Natural killer cell (primary cell): ENCODE data around the gene PDHX. TPM values are rescaled to one million over a fixed set of nuclear protein-coding genes. Genes with fewer than 3 reads are reported as not detected.

Experiments
- ATAC-seq, 3 donors: fragments of 150-1000 bp in 2 of 3; fragments of 200-7000 bp in 1 of 3; cut with Tn5 transposase; 1 replicate in 1 of 3; 2 replicates in 2 of 3; pipeline ENCODE4 v1.10.0; 2021; ENCODE audit warnings: mild to moderate bottlenecking in 2 of 3, moderate library complexity in 2 of 3
- DNase-seq, 2 donors: peaks; one replicate each; pipeline versions ENCODE4 v3.0.0 to v3.0.0-alpha.2; 2013 to 2021; ENCODE audit warnings: mixed read lengths in 1 of 2
- H3K27ac ChIP-seq: one replicate; pipeline ENCODE4 v1.5.1; 2013; ENCODE audit warnings: mild to moderate bottlenecking, low read length
- H3K27me3 ChIP-seq: one replicate; pipeline ENCODE4 v1.6.1; 2013; ENCODE audit warnings: low read length; ENCODE audit not compliant: control insufficient read depth, insufficient read depth
- H3K36me3 ChIP-seq: one replicate; pipeline ENCODE4 v1.6.1; 2013; ENCODE audit warnings: low read length; ENCODE audit not compliant: control insufficient read depth, insufficient read depth
- H3K4me1 ChIP-seq: one replicate; pipeline ENCODE4 v1.6.1; 2013; ENCODE audit warnings: low read length; ENCODE audit not compliant: control insufficient read depth, insufficient read depth
- H3K4me3 ChIP-seq: one replicate; pipeline ENCODE4 v1.5.1; 2013; ENCODE audit warnings: low read length
- H3K9me3 ChIP-seq: one replicate; pipeline ENCODE4 v1.6.1; 2013; ENCODE audit warnings: low read length; ENCODE audit not compliant: control insufficient read depth, insufficient read depth
- H3K27ac Mint-ChIP-seq, 2 donors: one replicate each; pipeline ENCODE4 v1.8.0; 2022; ENCODE audit warnings: mild to moderate bottlenecking in 2 of 2, mixed read lengths in 2 of 2, moderate library complexity in 1 of 2
- H3K27me3 Mint-ChIP-seq, 2 donors: one replicate each; pipeline ENCODE4 v1.8.0; 2022; ENCODE audit warnings: low read depth in 2 of 2, mixed read lengths in 2 of 2
- H3K36me3 Mint-ChIP-seq: one replicate; pipeline ENCODE4 v1.8.0; 2022; ENCODE audit warnings: mixed read lengths
- H3K4me1 Mint-ChIP-seq, 2 donors: one replicate each; pipeline ENCODE4 v1.8.0; 2022; ENCODE audit warnings: mixed read lengths in 2 of 2
- H3K4me3 Mint-ChIP-seq: one replicate; pipeline ENCODE4 v1.8.0; 2022; ENCODE audit warnings: mild to moderate bottlenecking, moderate library complexity, mixed read lengths
- H3K9me3 Mint-ChIP-seq, 2 donors: one replicate each; pipeline ENCODE4 v1.8.0; 2022; ENCODE audit warnings: mixed read lengths in 2 of 2
- WGBS: methylation state at CpG from one replicate; pipeline ENCODE4 v1.1.7; 2013; ENCODE audit warnings: missing lambda C conversion rate; ENCODE audit not compliant: insufficient coverage; 5-methylcytosine and 5-hydroxymethylcytosine counted together
- intact Hi-C: fragments of 100-400 bp; cut with micrococcal nuclease; formaldehyde crosslinking; loops from one replicate; pipeline ENCODE4 v1.14.2; 2022
- total RNA-seq, 4 donors: library from RNA; stranded (reverse); fragments of 120-200 nt in 1 of 4; gene quantifications; one replicate each; pipeline versions ENCODE4 v1.2.3 to v1.2.4, GENCODE V29; 2013 to 2022
- TF ChIP-seq, protein P1 (sequence below): fragments of 200-600 bp; IDR thresholded peaks from one replicate; pipeline ENCODE4 v1.8.0; 2022; ENCODE audit warnings: antibody characterized with exemption

The PDHX gene
- total RNA-seq, 3 donors from 2014 or later (not counting 1 experiment from before 2014, with no cell fraction given): 18.3 to 27.1 (median 20.9) TPM

DNA sequence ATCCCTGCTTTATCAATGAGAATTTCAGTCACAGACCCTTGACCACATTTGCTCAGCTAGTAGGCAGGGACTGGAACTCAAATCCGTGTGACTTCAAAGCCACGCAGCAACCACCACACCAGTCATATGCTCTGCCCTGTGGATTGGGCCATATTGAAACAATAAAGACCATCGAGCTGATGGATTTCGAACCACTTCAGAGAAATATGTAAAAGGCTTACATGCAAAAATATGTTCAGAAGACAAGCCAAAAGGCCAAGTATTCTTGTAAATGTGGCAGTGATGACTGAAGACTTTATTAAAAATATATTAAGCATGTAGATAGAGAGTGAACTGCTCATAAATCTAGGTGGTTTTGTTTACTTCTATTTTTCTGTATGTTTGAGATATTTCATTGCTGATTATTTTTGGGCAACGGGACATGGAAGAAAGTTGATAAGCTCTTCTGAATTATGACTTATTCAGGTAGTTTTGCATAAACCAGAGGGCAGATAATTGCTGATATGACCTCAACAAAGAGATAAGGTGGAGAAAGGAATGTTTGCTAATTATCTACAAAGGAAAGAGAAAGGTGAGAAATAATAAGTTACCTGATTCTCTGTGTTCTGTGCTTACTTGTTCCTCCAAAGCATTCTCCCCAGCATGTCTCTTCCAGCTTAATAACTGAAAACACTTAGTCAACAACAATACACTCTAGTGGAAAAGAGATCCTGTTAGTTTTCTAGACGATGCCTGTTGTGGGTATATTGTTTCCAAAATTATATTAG, 99.4 kb downstream of the PDHX start:
- Histone ChIP-seq H3K27ac (no peak overlapping the region), H3K4me1 (peaks cover 21% of the 10 kb centered on the region), H3K36me3 (no peaks in the 10 kb centered on the region), H3K9me3 (no peaks in the 10 kb centered on the region), H3K27me3 (no peaks in the 10 kb centered on the region), H3K4me3 (no peak overlapping the region)
- H3K9me3 Mint-ChIP-seq: no peaks in the 10 kb centered on the region
- no peak for DNase-seq
- H3K36me3 Mint-ChIP-seq: no peaks in the 10 kb centered on the region
- ATAC-seq: no peak
- intact Hi-C loops: no loop called here
- no peak overlapping the region for H3K27ac Mint-ChIP-seq
- WGBS: 91% methylated on average over 5 of the region's 6 CpGs
- H3K27me3 Mint-ChIP-seq: no peaks in the 10 kb centered on the region
- no peak overlapping the region for H3K4me3 Mint-ChIP-seq
- TF ChIP-seq, protein P1, sequence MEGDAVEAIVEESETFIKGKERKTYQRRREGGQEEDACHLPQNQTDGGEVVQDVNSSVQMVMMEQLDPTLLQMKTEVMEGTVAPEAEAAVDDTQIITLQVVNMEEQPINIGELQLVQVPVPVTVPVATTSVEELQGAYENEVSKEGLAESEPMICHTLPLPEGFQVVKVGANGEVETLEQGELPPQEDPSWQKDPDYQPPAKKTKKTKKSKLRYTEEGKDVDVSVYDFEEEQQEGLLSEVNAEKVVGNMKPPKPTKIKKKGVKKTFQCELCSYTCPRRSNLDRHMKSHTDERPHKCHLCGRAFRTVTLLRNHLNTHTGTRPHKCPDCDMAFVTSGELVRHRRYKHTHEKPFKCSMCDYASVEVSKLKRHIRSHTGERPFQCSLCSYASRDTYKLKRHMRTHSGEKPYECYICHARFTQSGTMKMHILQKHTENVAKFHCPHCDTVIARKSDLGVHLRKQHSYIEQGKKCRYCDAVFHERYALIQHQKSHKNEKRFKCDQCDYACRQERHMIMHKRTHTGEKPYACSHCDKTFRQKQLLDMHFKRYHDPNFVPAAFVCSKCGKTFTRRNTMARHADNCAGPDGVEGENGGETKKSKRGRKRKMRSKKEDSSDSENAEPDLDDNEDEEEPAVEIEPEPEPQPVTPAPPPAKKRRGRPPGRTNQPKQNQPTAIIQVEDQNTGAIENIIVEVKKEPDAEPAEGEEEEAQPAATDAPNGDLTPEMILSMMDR: no peak
- peaks cover 17 to 18% of the 10 kb centered on the region in 2 donors for H3K4me1 Mint-ChIP-seq

DNA sequence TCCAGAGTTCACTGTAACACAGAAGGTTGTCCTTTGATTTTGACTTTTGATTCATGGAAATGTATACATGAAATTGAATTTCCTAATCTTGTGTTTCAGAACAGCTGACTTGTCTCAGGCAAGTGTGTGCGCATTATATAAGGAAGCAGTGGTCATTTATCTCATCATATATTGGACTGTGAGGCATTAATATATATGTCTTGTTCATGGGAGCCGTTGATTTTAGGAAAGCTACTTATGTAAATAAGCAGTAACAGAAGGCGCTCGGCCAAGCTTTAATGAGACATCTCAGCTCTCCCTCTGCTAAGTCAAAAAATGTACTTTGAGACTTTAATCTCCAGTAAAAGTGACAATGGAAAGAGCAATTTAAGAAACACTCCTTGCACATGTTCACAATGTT, 100.5 kb downstream of the PDHX start:
- 100% methylated on average over 4 of the region's 4 CpGs for WGBS
- H3K27me3 Mint-ChIP-seq: no peaks in the 10 kb centered on the region

DNA sequence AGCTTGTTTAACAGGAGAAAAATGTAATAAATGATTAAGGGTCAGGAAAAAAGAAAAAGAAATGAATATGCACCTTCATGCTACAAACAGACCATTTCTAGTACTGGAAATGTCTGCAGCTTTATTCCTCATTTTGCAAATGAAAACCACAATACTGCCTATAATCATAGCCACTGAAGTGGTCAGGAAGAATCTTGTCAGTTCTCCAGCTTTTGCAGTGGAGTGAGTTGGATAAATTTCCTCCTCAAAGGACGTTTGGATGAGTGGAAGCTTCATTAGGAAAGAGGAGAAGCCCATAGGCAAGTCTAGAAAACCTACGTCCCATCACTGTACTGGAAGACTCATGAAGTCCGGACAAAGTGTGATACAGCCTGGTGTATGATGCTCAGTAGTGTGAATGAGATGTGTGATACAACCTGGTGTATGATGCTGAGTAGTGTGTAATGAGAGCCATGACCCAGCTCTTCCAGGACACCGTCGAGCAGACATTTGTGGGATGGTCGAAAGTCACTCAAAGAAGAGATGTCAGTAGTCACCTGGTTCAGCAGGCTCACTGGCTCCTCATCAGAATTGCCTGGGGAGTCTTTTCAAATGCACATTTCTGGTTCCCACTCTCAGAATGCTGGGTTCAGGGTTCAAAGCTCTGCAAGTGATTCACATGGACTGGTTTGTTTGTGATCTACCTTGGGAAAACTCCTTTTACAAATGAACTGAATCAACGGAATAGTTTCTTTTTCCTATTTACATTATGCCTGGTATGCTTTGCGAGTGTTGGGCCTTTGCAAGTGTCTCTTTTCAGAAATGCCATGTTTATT, 101.3 kb downstream of the PDHX start:
- Mint-ChIP-seq H3K36me3 (no peaks in the 10 kb centered on the region), H3K27ac (no peak overlapping the region), H3K4me1 (peaks cover 12 to 13% of the 10 kb centered on the region in 2 donors), H3K4me3 (no peak overlapping the region), H3K27me3 (no peaks in the 10 kb centered on the region), H3K9me3 (no peaks in the 10 kb centered on the region)
- DNase-seq (no peak), ATAC-seq (no peak)
- intact Hi-C loops: no loop called here
- TF ChIP-seq, protein P1: no peak
- Histone ChIP-seq H3K27ac (no peak overlapping the region), H3K9me3 (no peaks in the 10 kb centered on the region), H3K4me1 (peaks cover 12% of the 10 kb centered on the region), H3K36me3 (no peaks in the 10 kb centered on the region), H3K4me3 (no peak overlapping the region), H3K27me3 (no peaks in the 10 kb centered on the region)
- 87% methylated on average over 8 of the region's 8 CpGs for WGBS

More for the DNA sequence above, 100.5 kb downstream of the PDHX start:
- H3K36me3 ChIP-seq: no peaks in the 10 kb centered on the region
- peaks cover 19% of the 10 kb centered on the region for H3K4me1 ChIP-seq
- H3K27me3 ChIP-seq: no peaks in the 10 kb centered on the region
- H3K9me3 ChIP-seq: no peaks in the 10 kb centered on the region
- Mint-ChIP-seq H3K4me3 (no peak overlapping the region), H3K36me3 (no peaks in the 10 kb centered on the region), H3K27ac (no peak overlapping the region), H3K4me1 (peaks cover 17 to 18% of the 10 kb centered on the region in 2 donors), H3K9me3 (no peaks in the 10 kb centered on the region)
- DNase-seq: no peak
- intact Hi-C loops: no loop called here
- TF ChIP-seq, protein P1: no peak
- H3K27ac ChIP-seq: no peak overlapping the region
- H3K4me3 ChIP-seq: no peak overlapping the region
- no peak for ATAC-seq
